ENCODE data around the gene SLC7A8. TPM values are rescaled to one million over a fixed set of nuclear protein-coding genes. Genes with fewer than 3 reads are reported as not detected.

Gene SLC7A8
- total RNA-seq, 1 experiment from 2014 or later, result 0.90 TPM

DNA sequence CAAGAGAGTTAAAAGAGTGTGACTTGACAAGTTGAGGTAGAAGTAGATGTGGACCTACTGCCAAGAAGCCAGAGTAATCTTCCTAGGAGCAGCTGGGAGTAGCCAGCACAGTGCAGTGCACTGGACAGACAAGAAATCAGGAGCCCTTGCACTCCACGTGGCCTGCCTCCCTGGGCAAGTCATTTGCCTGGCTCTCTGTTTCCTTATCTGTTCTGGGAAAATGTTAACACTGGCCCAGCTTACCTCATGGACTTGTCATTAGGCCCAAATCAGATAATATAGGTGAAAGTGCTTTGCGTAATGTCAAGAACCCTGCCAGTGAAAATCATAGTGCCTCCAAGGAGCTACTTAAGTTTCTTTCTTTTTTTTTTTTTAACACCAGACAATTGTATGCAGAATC lies 19.2 kb downstream of the SLC7A8 start:
- no peak overlapping the region for H3K27ac ChIP-seq (ENCODE audit: low read length)
- no peaks in the 10 kb centered on the region for H3K4me1 ChIP-seq (ENCODE audit: control insufficient read depth, insufficient read depth, low read length)
- no peaks in the 10 kb centered on the region for H3K36me3 ChIP-seq (ENCODE audit: control insufficient read depth, insufficient read depth, low read length)
- in situ Hi-C loops (cut with HindIII; ENCODE audit: low pct_unique_long_range_greater_than_20kb, low sequenced_read_pairs) (no loop called here), intact Hi-C loops (cut with micrococcal nuclease; ENCODE audit: unreplicated experiment) (no loop called here)
- CTCF ChIA-PET, result interaction anchor here (1.2 kb wide), 1 partner anchor 17 kb away, joined by 3 read pairs; no protein-coding TSS in a partner anchor
- DNase-seq (ENCODE audit: low read depth, low spot score) (no peak), ATAC-seq (no peak)
- POLR2A ChIA-PET, result interaction anchor here (0.6 kb wide), 1 partner anchor 38 kb away, joined by 3 read pairs; no protein-coding TSS in a partner anchor
- H3K4me3 ChIP-seq (ENCODE audit: low read depth in 2 of 2, low read length in 2 of 2), result no peak overlapping the region
- TF ChIP-seq REST (IDR thresholded peaks at IDR 0.05; ENCODE audit: insufficient read depth in 1 of 2, low read depth in 2 of 2, low read length in 1 of 2) (no peak), TCF7L2 (IDR thresholded peaks at IDR 0.05; ENCODE audit: low read depth, low read length) (no peak), SIN3A (IDR thresholded peaks at IDR 0.05; ENCODE audit: borderline replicate concordance, insufficient read depth, low read depth, low read length) (no peak), POLR2AphosphoS5 (IDR thresholded peaks at IDR 0.05; ENCODE audit: low read depth, low read length) (no peak)
- TF ChIP-seq, protein P1, sequence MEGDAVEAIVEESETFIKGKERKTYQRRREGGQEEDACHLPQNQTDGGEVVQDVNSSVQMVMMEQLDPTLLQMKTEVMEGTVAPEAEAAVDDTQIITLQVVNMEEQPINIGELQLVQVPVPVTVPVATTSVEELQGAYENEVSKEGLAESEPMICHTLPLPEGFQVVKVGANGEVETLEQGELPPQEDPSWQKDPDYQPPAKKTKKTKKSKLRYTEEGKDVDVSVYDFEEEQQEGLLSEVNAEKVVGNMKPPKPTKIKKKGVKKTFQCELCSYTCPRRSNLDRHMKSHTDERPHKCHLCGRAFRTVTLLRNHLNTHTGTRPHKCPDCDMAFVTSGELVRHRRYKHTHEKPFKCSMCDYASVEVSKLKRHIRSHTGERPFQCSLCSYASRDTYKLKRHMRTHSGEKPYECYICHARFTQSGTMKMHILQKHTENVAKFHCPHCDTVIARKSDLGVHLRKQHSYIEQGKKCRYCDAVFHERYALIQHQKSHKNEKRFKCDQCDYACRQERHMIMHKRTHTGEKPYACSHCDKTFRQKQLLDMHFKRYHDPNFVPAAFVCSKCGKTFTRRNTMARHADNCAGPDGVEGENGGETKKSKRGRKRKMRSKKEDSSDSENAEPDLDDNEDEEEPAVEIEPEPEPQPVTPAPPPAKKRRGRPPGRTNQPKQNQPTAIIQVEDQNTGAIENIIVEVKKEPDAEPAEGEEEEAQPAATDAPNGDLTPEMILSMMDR (IDR thresholded peaks at IDR 0.05), result no peak
- H3K9me3 ChIP-seq (ENCODE audit: control insufficient read depth, insufficient read depth, low read depth, low read length), result no peaks in the 10 kb centered on the region
- no peaks in the 10 kb centered on the region for H3K27me3 ChIP-seq (ENCODE audit: control insufficient read depth, insufficient read depth, low read length)
- BruUV-seq (replicated peaks), result no TSS peak

GRCh38 chr14:23163830-23164229 lies 19.6 kb downstream of the SLC7A8 start:
- BruUV-seq (replicated peaks), result no TSS peak
- TF ChIP-seq REST (IDR thresholded peaks at IDR 0.05; ENCODE audit: insufficient read depth in 1 of 2, low read depth in 2 of 2, low read length in 1 of 2) (no peak), SIN3A (IDR thresholded peaks at IDR 0.05; ENCODE audit: borderline replicate concordance, insufficient read depth, low read depth, low read length) (no peak), TCF7L2 (IDR thresholded peaks at IDR 0.05; ENCODE audit: low read depth, low read length) (no peak), POLR2AphosphoS5 (IDR thresholded peaks at IDR 0.05; ENCODE audit: low read depth, low read length) (no peak)
- TF ChIP-seq, protein P1 (IDR thresholded peaks at IDR 0.05), result no peak
- intact Hi-C loops (cut with micrococcal nuclease; ENCODE audit: unreplicated experiment), result no loop called here
- no peak for ATAC-seq
- H3K27ac ChIP-seq (ENCODE audit: low read length), result no peak overlapping the region
- H3K4me3 ChIP-seq (ENCODE audit: low read depth in 2 of 2, low read length in 2 of 2), result no peak overlapping the region
- ChIA-PET POLR2A (interaction anchor here (0.6 kb wide), 1 partner anchor 38 kb away, joined by 3 read pairs; no protein-coding TSS in a partner anchor), CTCF (interaction anchor here (1.2 kb wide), 1 partner anchor 18 kb away, joined by 3 read pairs; no protein-coding TSS in a partner anchor)
- no peaks in the 10 kb centered on the region for H3K9me3 ChIP-seq (ENCODE audit: control insufficient read depth, insufficient read depth, low read depth, low read length)
- no peak for DNase-seq (ENCODE audit: low read depth, low spot score)
- no peaks in the 10 kb centered on the region for H3K27me3 ChIP-seq (ENCODE audit: control insufficient read depth, insufficient read depth, low read length)
- no peaks in the 10 kb centered on the region for H3K36me3 ChIP-seq (ENCODE audit: control insufficient read depth, insufficient read depth, low read length)
- no peaks in the 10 kb centered on the region for H3K4me1 ChIP-seq (ENCODE audit: control insufficient read depth, insufficient read depth, low read length)
- in situ Hi-C loops (cut with HindIII; ENCODE audit: low pct_unique_long_range_greater_than_20kb, low sequenced_read_pairs), result no loop called here
